ENCODE results near the gene SPSB4. TPM values are rescaled to one million over a fixed set of nuclear protein-coding genes. Genes with fewer than 3 reads are reported as not detected.

SPSB4 gene
- total RNA-seq (10 to 100 TPM in 5 of 6 donors, 1 to 10 TPM in 1; 9.2 to 20.2 (median 12.1) TPM), polyA plus RNA-seq (1 to 10 TPM; 2.6 to 7.6 TPM)

- TF ChIP-seq CTCF (IDR thresholded peaks at IDR 0.05): peak in 3 of 4 donors; percentile 28 to 57 (median 40)
- H3K4me1 ChIP-seq: no peaks in the 10 kb centered on the region
- FAIRE-seq: no peak
- no peaks in the 10 kb centered on the region for H3K9me3 ChIP-seq
- intact Hi-C loops (cut with DNase I): loop anchor here in 1 of 3 donors (10.0 kb wide), 1 partner anchor 54 kb away; no protein-coding TSS in a partner anchor
- no peaks in the 10 kb centered on the region for H3K36me3 ChIP-seq
- no peaks in the 10 kb centered on the region for H3K27me3 ChIP-seq
- DNase-seq: peak; percentile 84 to 95 (median 90)
- H3K27ac ChIP-seq: peak within 1 kb of the TSS; percentile 56 to 76 (median 68)
- H3K4me3 ChIP-seq: peak within 1 kb of the TSS; percentile 31 to 67 (median 52)
- peak; percentile 79 to 91 (median 86) for ATAC-seq
- 6 to 18% methylated on average over 30 to 68 of the region's 68 CpGs for WGBS, 2 donors
These were observed at the start of gene SPSB4 for GRCh38 chr3:141050576-141051442. Gene SPSB4, plus strand, starts transcription at chr3:141051347. Its CDS starts 14,758 bp downstream, at chr3:141066105.

- no peak overlapping the region for H3K4me3 ChIP-seq
- H3K27ac ChIP-seq: no peak overlapping the region
- no peak for ATAC-seq
- no peak for FAIRE-seq
- no peaks in the 10 kb centered on the region for H3K36me3 ChIP-seq
- no peaks in the 10 kb centered on the region for H3K27me3 ChIP-seq
- WGBS, 2 donors: 96 to 100% methylated on average over 1 of the region's 1 CpG
- no peaks in the 10 kb centered on the region for H3K4me1 ChIP-seq
- TF ChIP-seq CTCF (IDR thresholded peaks at IDR 0.05): no peak
- intact Hi-C loops (cut with DNase I): loop anchor here in 1 of 3 donors (10.0 kb wide), 1 partner anchor 178 kb away; no protein-coding TSS in a partner anchor
- no peak for DNase-seq
- H3K9me3 ChIP-seq: no peaks in the 10 kb centered on the region
These were observed 44.8 kb upstream of the SPSB4 start for GRCh38 chr3:141006344-141006743.

- Histone ChIP-seq H3K27ac (no peak overlapping the region), H3K4me3 (no peak overlapping the region), H3K4me1 (no peaks in the 10 kb centered on the region), H3K27me3 (no peaks in the 10 kb centered on the region), H3K9me3 (no peaks in the 10 kb centered on the region), H3K36me3 (no peaks in the 10 kb centered on the region)
- ATAC-seq: no peak
- no peak for DNase-seq
- WGBS, 2 donors: 70 to 80% methylated on average over 3 of the region's 3 CpGs
- no peak for TF ChIP-seq CTCF (IDR thresholded peaks at IDR 0.05)
- intact Hi-C loops (cut with DNase I): loop anchor here in 1 of 3 donors (10.0 kb wide), 1 partner anchor 175 kb away; no protein-coding TSS in a partner anchor
- no peak for FAIRE-seq
These were observed 41.7 kb upstream of the SPSB4 start for GRCh38 chr3:141009496-141009895.

- H3K27ac ChIP-seq: no peak overlapping the region
- 17 to 18% methylated on average over 13 of the region's 13 CpGs for WGBS, 2 donors
- intact Hi-C loops (cut with DNase I): loop anchor here in 1 of 3 donors (5.0 kb wide), 1 partner anchor 176 kb away; no protein-coding TSS in a partner anchor
- FAIRE-seq: no peak
- no peaks in the 10 kb centered on the region for H3K4me1 ChIP-seq
- TF ChIP-seq CTCF (IDR thresholded peaks at IDR 0.05): peak; percentile 44 to 76 (median 62)
- peak; percentile 81 to 96 (median 92) for ATAC-seq
- peak; percentile 60 to 94 (median 80) for DNase-seq
- H3K9me3 ChIP-seq: no peaks in the 10 kb centered on the region
- H3K27me3 ChIP-seq: no peaks in the 10 kb centered on the region
- no peaks in the 10 kb centered on the region for H3K36me3 ChIP-seq
- H3K4me3 ChIP-seq: no peak overlapping the region
These were observed 39.7 kb upstream of the SPSB4 start for GRCh38 chr3:141011232-141011996.

All from pancreas (tissue), 10 donors.